Vagina (tissue), 2 donors: ENCODE measurements around the gene B3GNT3. TPM values are rescaled to one million over a fixed set of nuclear protein-coding genes. Genes with fewer than 3 reads are reported as not detected.

ENCODE experiments used
- DNase-seq, 2 donors: peaks; one replicate each; pipeline ENCODE4 v3.0.0-alpha.2; 2017; ENCODE audit errors: extremely low spot score in 2 of 2
- H3K27ac ChIP-seq: fragments of 200-600 bp; sonication (generic); one replicate; pipeline ENCODE4 v1.5.1; 2019
- H3K27me3 ChIP-seq: fragments of 200-600 bp; sonication (generic); one replicate; pipeline ENCODE4 v1.5.1; 2019
- H3K36me3 ChIP-seq, 2 donors: fragments of 200-600 bp; sonication (generic); one replicate each; pipeline ENCODE4 v1.5.1; 2017 to 2019
- H3K4me1 ChIP-seq: fragments of 200-600 bp; sonication (generic); one replicate; pipeline ENCODE4 v1.5.1; 2019
- H3K4me3 ChIP-seq, 2 donors: fragments of 200-600 bp; sonication (generic); 1 replicate in 1 of 2; 2 replicates in 1 of 2; pipeline ENCODE4 v1.5.1; 2016 to 2019
- H3K9me3 ChIP-seq: fragments of 200-600 bp; sonication (generic); one replicate; pipeline ENCODE4 v1.5.1; 2019
- CTCF ChIP-seq, 3 experiments: fragments of 450-650 bp in 2 of 3; fragments of 200-600 bp in 1 of 3; sonication (generic) in 1 of 3; IDR thresholded peaks; one replicate each; pipeline ENCODE4 v1.5.1; 2017 to 2019; ENCODE audit warnings: antibody characterized with exemption in 3 of 3, mild to moderate bottlenecking in 2 of 3, moderate library complexity in 2 of 3
- POLR2A ChIP-seq, 2 donors: fragments of 450-650 bp; IDR thresholded peaks; one replicate each; pipeline ENCODE4 v1.6.1; 2017; ENCODE audit warnings: antibody characterized with exemption in 2 of 2, mild to moderate bottlenecking in 2 of 2, moderate library complexity in 2 of 2
- POLR2AphosphoS5 ChIP-seq, 2 donors: sonication (generic); formaldehyde crosslinking; IDR thresholded peaks; one replicate each; pipeline ENCODE4 v1.9.0; 2017; ENCODE audit warnings: antibody characterized with exemption in 2 of 2, mild to moderate bottlenecking in 2 of 2, low read depth in 1 of 2; ENCODE audit not compliant: insufficient read depth in 1 of 2
- intact Hi-C: fragments of 100-400 bp; cut with DNase I; formaldehyde crosslinking; loops from one replicate; pipeline ENCODE4 v1.15.1; 2023
- total RNA-seq: library from RNA; depleted of rRNA; stranded (reverse); fragments of >200 nt; gene quantifications from one replicate; pipeline ENCODE4 v1.2.3, GENCODE V29; 2016

The B3GNT3 gene
- total RNA-seq, 1 donor from 2014 or later = 1.5 TPM

- TF ChIP-seq POLR2AphosphoS5 (IDR thresholded peaks at IDR 0.05; ENCODE audit: insufficient read depth in 1 of 2, low read depth in 1 of 2) (no peak), POLR2A (IDR thresholded peaks at IDR 0.05) (no peak), CTCF (IDR thresholded peaks at IDR 0.05) (no peak)
- no peak overlapping the region for H3K27ac ChIP-seq
- H3K4me1 ChIP-seq = no peaks in the 10 kb centered on the region
- H3K4me3 ChIP-seq = no peak overlapping the region
- no peaks in the 10 kb centered on the region for H3K36me3 ChIP-seq
- no peaks in the 10 kb centered on the region for H3K27me3 ChIP-seq
- no peaks in the 10 kb centered on the region for H3K9me3 ChIP-seq
- intact Hi-C loops = no loop called here
- no peak for DNase-seq
These were observed 8.4 kb downstream of the B3GNT3 start for GRCh38 chr19:17803264-17803896.

GRCh38 chr19:17805427-17805826 is 10.5 kb downstream of the B3GNT3 start:
- no peaks in the 10 kb centered on the region for H3K4me1 ChIP-seq
- intact Hi-C loops = no loop called here
- no peaks in the 10 kb centered on the region for H3K36me3 ChIP-seq
- no peak overlapping the region for H3K27ac ChIP-seq
- TF ChIP-seq POLR2A (IDR thresholded peaks at IDR 0.05) (no peak), CTCF (IDR thresholded peaks at IDR 0.05) (no peak), POLR2AphosphoS5 (IDR thresholded peaks at IDR 0.05; ENCODE audit: insufficient read depth in 1 of 2, low read depth in 1 of 2) (no peak)
- no peaks in the 10 kb centered on the region for H3K9me3 ChIP-seq
- DNase-seq = no peak
- no peaks in the 10 kb centered on the region for H3K27me3 ChIP-seq
- H3K4me3 ChIP-seq = no peak overlapping the region

- H3K27me3 ChIP-seq = no peaks in the 10 kb centered on the region
- no peaks in the 10 kb centered on the region for H3K9me3 ChIP-seq
- intact Hi-C loops = no loop called here
These were observed 12.0 kb downstream of the B3GNT3 start for GRCh38 chr19:17806945-17807344.

GRCh38 chr19:17807731-17808316 is 12.9 kb downstream of the B3GNT3 start:
- no peak overlapping the region for H3K4me3 ChIP-seq
- no peak for DNase-seq
- intact Hi-C loops = no loop called here
- no peaks in the 10 kb centered on the region for H3K27me3 ChIP-seq
- no peaks in the 10 kb centered on the region for H3K9me3 ChIP-seq
- no peak overlapping the region for H3K27ac ChIP-seq
- H3K4me1 ChIP-seq = no peaks in the 10 kb centered on the region
- TF ChIP-seq POLR2AphosphoS5 (IDR thresholded peaks at IDR 0.05; ENCODE audit: insufficient read depth in 1 of 2, low read depth in 1 of 2) = no peak
- no peaks in the 10 kb centered on the region for H3K36me3 ChIP-seq

More at GRCh38 chr19:17806945-17807344, 12.0 kb downstream of the B3GNT3 start:
- Histone ChIP-seq H3K27ac (no peak overlapping the region), H3K4me1 (no peaks in the 10 kb centered on the region), H3K4me3 (no peak overlapping the region), H3K36me3 (no peaks in the 10 kb centered on the region)
- TF ChIP-seq POLR2AphosphoS5 (IDR thresholded peaks at IDR 0.05; ENCODE audit: insufficient read depth in 1 of 2, low read depth in 1 of 2) (no peak), CTCF (IDR thresholded peaks at IDR 0.05) (no peak), POLR2A (IDR thresholded peaks at IDR 0.05) (no peak)
- no peak for DNase-seq

GRCh38 chr19:17811103-17811502 is 16.2 kb downstream of the B3GNT3 start:
- TF ChIP-seq CTCF (IDR thresholded peaks at IDR 0.05) (no peak), POLR2A (IDR thresholded peaks at IDR 0.05) (no peak)
- no peak for DNase-seq
- Histone ChIP-seq H3K4me3 (no peak overlapping the region), H3K4me1 (no peaks in the 10 kb centered on the region), H3K27ac (no peak overlapping the region), H3K36me3 (no peaks in the 10 kb centered on the region), H3K27me3 (no peaks in the 10 kb centered on the region), H3K9me3 (no peaks in the 10 kb centered on the region)
- intact Hi-C loops = no loop called here
